Umbilical cord (tissue), 2 donors: Measurements from ENCODE around the gene COL24A1. TPM values are rescaled to one million over a fixed set of nuclear protein-coding genes. Genes with fewer than 3 reads are reported as not detected.
"Not testable (repeated sequence)": the region's sequence is repeated elsewhere in the genome, so short reads cannot be mapped to it uniquely, and the experiment has no call there.

Experiments
- DNase-seq: peaks from one replicate; pipeline ENCODE4 v3.0.0-alpha.2; 2015; ENCODE audit warnings: low spot score
- total RNA-seq: library from RNA; depleted of rRNA; stranded (reverse); fragments of >200 nt; gene quantifications from one replicate; pipeline ENCODE4 v1.2.3, GENCODE V29; 2014; ENCODE audit warnings: low replicate concordance; ENCODE audit not compliant: insufficient read depth

COL24A1 gene
- total RNA-seq, 1 donor from 2014 or later, result 7.5 TPM

GRCh38 chr1:85992791-85993190 is 163.8 kb downstream of the COL24A1 start:
- peak; percentile 61 for DNase-seq

GRCh38 chr1:85991261-85991660 is 165.3 kb downstream of the COL24A1 start:
- no peak for DNase-seq

GRCh38 chr1:85984636-85985035 is 171.9 kb downstream of the COL24A1 start:
- DNase-seq, result no peak

- DNase-seq, result no peak
These were observed 173.3 kb downstream of the COL24A1 start for GRCh38 chr1:85983316-85983715.

DNA sequence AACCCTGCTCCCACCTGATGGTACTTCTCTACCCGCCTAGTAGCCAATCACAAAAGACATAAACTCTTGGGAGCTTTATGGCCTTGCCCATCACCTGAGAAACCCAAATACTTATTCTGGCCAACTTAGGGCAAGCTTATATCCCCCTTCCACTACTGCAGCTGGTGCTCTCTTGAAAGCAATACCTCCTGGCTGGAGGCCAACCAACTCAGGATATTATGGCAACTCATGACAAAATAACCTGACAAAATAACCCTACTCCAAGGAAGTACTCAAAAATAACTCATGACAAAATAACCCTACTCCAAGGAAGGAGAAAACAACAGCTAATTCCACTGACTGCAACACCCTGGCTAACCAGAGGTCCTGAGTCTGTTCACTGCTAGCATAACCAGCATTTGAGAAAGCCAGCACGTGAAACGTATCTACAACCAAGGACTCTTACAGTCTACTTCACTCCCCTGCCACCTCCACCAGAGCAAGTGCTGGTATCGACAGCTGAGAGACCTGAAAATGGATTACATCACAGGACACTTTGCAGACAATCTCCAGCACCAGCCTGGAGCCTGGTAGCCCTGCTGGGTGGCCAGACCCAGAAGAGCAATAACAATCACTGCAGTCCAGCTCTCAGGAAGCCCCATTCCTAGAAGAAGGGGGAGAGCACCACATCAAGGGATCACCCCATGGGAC is 179.9 kb downstream of the COL24A1 start:
- no peak for DNase-seq

- DNase-seq, result no peak
These were observed 180.6 kb downstream of the COL24A1 start for GRCh38 chr1:85975912-85976371.

- DNase-seq, result no peak
These were observed 194.1 kb downstream of the COL24A1 start for GRCh38 chr1:85962457-85962856.

- DNase-seq, result no peak
These were observed 198.8 kb downstream of the COL24A1 start for GRCh38 chr1:85957760-85958159.

DNA sequence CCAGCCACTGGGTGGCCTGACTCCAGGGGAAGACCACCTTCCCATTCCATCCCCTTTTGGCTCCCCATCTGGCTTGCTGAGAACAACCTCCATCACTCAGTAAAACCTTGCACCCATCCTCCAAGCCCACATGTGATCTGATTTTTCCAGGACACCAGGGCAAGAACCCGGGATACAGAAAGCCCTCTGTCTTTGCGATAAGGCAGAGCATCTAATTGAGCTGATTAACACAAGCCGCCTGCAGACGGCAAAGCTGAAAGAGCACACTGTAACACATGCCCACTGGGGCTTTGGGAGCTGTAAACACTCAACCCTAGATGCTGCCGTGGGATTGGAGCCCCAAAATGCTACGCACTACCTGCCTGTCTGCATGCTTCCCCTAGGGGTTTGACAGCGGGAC is 201.4 kb downstream of the COL24A1 start:
- not testable (repeated sequence) for DNase-seq

- DNase-seq, result peak; percentile 8
These were observed 204.1 kb downstream of the COL24A1 start for GRCh38 chr1:85952460-85952859.

DNA sequence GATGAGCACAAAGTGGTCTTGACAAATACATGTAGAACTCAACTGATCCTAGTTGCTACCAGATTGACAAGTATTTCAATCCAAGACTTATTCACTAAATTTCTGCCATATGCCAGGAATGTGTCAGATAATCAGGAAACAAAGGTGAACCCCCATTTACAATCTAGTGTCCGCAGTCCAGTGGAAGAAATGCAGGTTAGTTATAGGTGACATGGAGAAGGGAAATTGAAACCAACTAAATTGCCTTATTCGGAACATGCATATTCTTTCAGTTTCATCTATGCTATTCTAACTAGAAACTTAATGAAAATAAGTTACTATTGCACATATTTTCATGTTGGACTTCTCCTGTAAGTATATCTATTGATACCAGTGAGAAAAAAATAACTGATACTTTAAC is 209.4 kb downstream of the COL24A1 start:
- DNase-seq, result no peak

- DNase-seq, result no peak
These were observed 212.6 kb downstream of the COL24A1 start for GRCh38 chr1:85943945-85944344.

DNA sequence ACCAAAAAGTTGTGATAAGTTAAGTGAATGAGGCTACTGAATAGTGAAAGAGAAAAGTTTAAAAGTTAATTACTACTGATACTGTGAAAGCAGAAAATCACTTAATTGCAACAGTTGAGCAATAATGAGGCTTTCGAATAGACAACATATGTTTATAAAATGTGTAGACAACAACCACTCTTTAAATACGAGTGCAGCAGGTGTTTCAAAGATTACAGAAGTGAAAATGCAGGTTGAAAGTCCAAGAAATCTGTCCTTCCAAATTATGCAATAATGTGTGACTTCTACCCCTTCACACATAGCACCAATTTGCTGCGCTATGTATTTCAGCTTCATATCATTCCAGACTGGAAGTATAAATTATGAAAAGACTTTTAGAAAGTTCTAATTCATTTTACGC is 213.0 kb downstream of the COL24A1 start:
- no peak for DNase-seq

DNA sequence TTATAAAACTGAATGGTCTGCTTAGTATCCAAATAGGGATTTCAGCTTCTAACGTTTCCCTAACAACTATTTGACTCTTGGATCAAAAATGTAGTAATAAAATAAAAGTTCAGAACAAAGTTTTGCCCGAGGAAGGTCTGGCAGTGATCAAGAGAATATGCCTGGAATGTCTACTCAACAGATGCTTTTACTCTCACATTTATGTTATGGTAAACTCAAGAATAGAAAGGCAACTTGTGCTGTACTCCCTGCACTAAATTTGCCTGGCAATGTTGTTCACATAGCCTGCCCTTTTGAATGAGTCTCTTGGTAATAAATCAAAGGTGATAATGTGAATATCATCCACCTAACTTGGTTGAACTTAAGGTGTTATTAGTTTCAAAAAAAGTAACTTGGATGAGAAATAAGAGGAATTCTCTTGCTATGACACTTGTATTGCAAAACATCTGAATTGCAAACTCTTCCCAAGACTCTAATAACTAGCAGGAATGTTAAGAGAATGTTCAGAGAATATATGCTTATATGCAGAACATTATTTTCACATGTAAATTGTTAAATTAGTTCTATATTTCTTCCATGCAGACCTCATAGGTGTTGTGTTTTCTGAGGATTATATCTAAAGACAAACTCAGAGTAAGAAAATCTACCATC is 215.8 kb downstream of the COL24A1 start:
- DNase-seq, result peak; percentile 89

- no peak for DNase-seq
These were observed 217.7 kb downstream of the COL24A1 start for GRCh38 chr1:85938829-85939228.

GRCh38 chr1:85936470-85936869 is 220.1 kb downstream of the COL24A1 start:
- DNase-seq, result no peak

GRCh38 chr1:85936057-85936456 is 220.5 kb downstream of the COL24A1 start:
- no peak for DNase-seq

GRCh38 chr1:85935234-85935633 is 221.3 kb downstream of the COL24A1 start:
- peak; percentile 7 for DNase-seq

- DNase-seq, result peak; percentile 18
These were observed 222.1 kb downstream of the COL24A1 start for GRCh38 chr1:85934516-85934915.

DNA sequence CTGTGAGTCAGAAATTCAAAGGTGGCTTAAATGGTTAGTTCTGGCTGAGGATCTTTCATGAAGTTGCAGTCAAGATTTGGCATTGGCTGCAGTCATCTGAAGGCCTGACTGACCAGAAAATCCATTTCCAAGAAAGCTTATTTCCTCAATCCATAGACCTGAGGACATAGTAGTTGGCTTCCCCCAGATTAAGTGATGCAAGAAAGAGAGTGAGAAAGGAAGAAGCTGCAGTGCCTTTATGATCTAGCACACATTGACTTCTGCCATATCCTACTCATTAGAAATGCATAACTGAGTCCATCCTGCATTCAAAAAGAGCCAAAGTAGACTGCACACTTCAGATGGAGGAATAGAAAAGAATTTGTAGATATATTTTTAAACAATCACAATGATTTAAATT is 222.6 kb downstream of the COL24A1 start:
- DNase-seq, result peak; percentile 15

- no peak for DNase-seq
These were observed 244.8 kb downstream of the COL24A1 start for GRCh38 chr1:85911742-85912141.

GRCh38 chr1:85900921-85901320 is 255.7 kb downstream of the COL24A1 start:
- no peak for DNase-seq

DNA sequence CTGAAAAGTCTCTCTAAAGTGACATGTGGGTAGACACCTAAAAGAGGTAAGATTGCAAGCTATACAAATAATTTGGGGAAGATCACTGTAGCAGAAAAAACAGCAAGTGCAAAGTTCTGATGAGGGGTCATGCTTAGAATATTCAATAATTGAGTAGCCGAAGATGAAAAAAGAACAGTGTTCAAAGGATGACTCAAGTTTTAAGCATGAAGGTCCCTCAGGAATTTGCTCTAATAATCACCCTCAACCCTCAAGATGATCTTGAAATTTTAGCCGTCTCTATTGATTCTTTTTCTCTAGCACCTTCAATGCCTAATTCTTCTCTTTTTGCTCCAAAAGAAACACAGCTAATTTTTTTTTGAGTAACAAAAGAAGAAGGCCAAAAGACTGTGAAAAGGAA is 257.7 kb downstream of the COL24A1 start:
- no peak for DNase-seq
